GM10266 (cell line): ENCODE data around the gene STK38L.

ENCODE experiments used
- DNase-seq: peaks from one replicate; pipeline ENCODE4 v3.0.0; 2012; ENCODE audit errors: extremely low spot score
- TF ChIP-seq, protein P1 (sequence below): IDR thresholded peaks from 2 replicates; pipeline ENCODE4 v1.5.1; 2012; ENCODE audit warnings: mild to moderate bottlenecking, low read depth; ENCODE audit not compliant: control insufficient read depth, insufficient read depth; ENCODE audit errors: missing control alignments

STK38L gene

GRCh38 chr12:27285403-27285802 is 41.3 kb downstream of the STK38L start:
- DNase-seq = no peak
- TF ChIP-seq, protein P1, sequence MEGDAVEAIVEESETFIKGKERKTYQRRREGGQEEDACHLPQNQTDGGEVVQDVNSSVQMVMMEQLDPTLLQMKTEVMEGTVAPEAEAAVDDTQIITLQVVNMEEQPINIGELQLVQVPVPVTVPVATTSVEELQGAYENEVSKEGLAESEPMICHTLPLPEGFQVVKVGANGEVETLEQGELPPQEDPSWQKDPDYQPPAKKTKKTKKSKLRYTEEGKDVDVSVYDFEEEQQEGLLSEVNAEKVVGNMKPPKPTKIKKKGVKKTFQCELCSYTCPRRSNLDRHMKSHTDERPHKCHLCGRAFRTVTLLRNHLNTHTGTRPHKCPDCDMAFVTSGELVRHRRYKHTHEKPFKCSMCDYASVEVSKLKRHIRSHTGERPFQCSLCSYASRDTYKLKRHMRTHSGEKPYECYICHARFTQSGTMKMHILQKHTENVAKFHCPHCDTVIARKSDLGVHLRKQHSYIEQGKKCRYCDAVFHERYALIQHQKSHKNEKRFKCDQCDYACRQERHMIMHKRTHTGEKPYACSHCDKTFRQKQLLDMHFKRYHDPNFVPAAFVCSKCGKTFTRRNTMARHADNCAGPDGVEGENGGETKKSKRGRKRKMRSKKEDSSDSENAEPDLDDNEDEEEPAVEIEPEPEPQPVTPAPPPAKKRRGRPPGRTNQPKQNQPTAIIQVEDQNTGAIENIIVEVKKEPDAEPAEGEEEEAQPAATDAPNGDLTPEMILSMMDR = no peak

GRCh38 chr12:27289414-27289813 is 45.3 kb downstream of the STK38L start:
- DNase-seq = no peak
- TF ChIP-seq, protein P1 = no peak

DNA sequence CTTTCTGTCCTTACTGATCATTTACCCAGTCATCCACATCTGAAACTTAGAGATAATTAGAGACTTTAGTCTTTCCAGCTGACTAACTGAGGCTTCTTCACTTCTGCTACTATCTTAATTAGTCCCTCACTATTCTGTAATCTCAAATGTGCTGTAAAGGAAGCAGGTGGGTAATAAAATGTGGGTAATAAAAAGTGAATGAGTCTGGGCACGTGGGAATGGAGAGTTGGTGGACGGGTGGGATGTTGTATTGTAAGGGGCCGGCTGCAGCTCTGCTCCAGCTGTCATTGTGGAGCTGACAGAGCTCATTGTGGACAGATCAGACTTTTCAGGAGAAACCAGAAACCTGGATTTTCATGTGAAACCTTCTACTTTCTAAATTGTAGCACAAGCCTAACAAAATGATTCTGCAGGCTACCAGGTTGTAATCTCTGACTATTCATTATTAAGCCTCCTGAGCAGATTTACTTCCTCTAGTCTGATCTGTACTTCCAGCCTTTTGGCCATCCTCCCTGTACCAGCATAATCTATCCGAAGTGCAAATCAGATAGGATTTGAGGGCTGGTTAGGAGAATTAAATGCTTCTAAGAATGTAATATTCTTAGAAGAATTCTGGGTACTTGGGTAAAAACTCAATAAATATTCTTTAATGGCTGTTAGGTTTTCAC is 46.5 kb downstream of the STK38L start:
- DNase-seq = no peak

DNA sequence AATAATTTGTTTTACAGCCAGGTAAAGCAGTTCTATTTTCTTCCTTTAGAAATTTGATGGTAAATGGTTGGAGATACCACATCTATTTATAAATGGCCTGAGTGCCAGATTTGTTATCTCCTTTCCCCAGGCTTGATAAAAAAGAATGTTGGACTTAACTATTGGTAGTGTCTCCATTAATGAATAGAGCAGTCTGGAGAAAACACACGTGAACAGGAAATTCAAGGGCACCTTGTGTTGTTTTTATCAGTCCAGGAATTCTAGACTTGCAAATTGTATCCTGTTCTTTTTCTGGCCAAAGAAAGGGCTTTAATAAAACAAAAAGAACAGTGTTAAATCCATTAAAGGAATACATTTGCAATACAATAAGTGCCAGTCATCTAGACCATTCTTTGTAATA is 47.8 kb downstream of the STK38L start:
- TF ChIP-seq, protein P1 = no peak

More for the DNA sequence above, 46.5 kb downstream of the STK38L start:
- TF ChIP-seq, protein P1 = no peak

GRCh38 chr12:27292718-27293117 is 48.6 kb downstream of the STK38L start:
- no peak for DNase-seq
- TF ChIP-seq, protein P1 = no peak

More for the DNA sequence above, 47.8 kb downstream of the STK38L start:
- no peak for DNase-seq

- DNase-seq = no peak
- TF ChIP-seq, protein P1 = no peak
Observed at GRCh38 chr12:27293463-27293862, 49.4 kb downstream of the STK38L start.

DNA sequence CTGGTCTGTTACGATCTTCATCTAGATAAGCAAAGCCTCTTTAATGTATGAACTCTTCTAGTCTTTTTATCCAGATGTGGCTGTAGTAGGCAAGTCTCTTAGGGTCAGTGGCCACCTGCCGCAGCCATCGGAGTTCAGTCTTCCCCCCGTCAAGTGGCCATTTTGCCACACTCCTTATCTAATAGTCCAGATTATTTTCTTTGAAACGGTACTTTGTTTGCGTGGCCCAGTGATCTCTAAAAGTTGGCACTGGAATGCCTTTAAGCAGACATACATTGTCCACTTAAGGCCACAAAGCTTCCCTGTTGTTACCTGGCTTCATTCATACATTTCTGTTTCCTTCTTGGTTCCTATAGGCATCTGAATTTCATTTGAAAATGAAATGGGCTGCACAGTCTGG is 52.6 kb downstream of the STK38L start:
- no peak for DNase-seq
- TF ChIP-seq, protein P1 = no peak
